H1 (cell line): ENCODE results near the gene EXOC2. TPM values are rescaled to one million over a fixed set of nuclear protein-coding genes. Genes with fewer than 3 reads are reported as not detected.

Source experiments
- CTCF ChIA-PET: fragments of 300-600 bp; sonication (Branson Sonifier 250); formaldehyde crosslinking; loops from one replicate; lab custom pipeline; 2021; ENCODE audit not compliant: partially characterized antibody; lab: Charles Lee
- POLR2A ChIA-PET: fragments of 300-600 bp; sonication (Branson Sonifier 250); formaldehyde crosslinking; loops from one replicate; lab custom pipeline; 2021; ENCODE audit warnings: inconsistent platforms; ENCODE audit not compliant: partially characterized antibody; lab: Charles Lee
- DNase-seq, 2 experiments: peaks; one replicate each; pipeline versions ENCODE4 v3.0.0 to v3.0.0-alpha.2; 2010 to 2022; ENCODE audit warnings: low spot score in 2 of 2, low read depth in 1 of 2, mixed read lengths in 1 of 2
- FAIRE-seq: peaks from 2 replicates; lab custom pipeline; 2011; peaks lifted over from hg19 to GRCh38; lab: Jason Lieb, UNC
- H2AFZ ChIP-seq: 2 replicates; pipeline ENCODE4 v1.8.1; 2012; ENCODE audit warnings: low read length, inconsistent platforms
- H2AK5ac ChIP-seq: 2 replicates; pipeline ENCODE4 v1.6.1; 2013; ENCODE audit warnings: low read depth, low read length
- H2BK120ac ChIP-seq: replicated peaks from 2 replicates; pipeline ENCODE3; 2013; ENCODE audit warnings: low read depth, low read length, inconsistent platforms
- H2BK12ac ChIP-seq: 2 replicates; pipeline ENCODE4 v1.6.1; 2013; ENCODE audit warnings: low read depth, low read length
- H2BK15ac ChIP-seq: 2 replicates; pipeline ENCODE4 v1.6.1; 2013; ENCODE audit warnings: low read length
- H2BK20ac ChIP-seq: 2 replicates; pipeline ENCODE4 v1.6.1; 2013; ENCODE audit warnings: low read length
- H2BK5ac ChIP-seq: 2 replicates; pipeline ENCODE4 v1.6.1; 2013; ENCODE audit warnings: low read depth, low read length
- H3K14ac ChIP-seq: 2 replicates; pipeline ENCODE4 v1.6.1; 2013; ENCODE audit warnings: inconsistent platforms; ENCODE audit not compliant: insufficient read length
- H3K18ac ChIP-seq: 2 replicates; pipeline ENCODE4 v1.6.1; 2013; ENCODE audit warnings: low read length; ENCODE audit errors: extremely low read depth
- H3K23ac ChIP-seq: 2 replicates; pipeline ENCODE4 v1.6.1; 2013; ENCODE audit warnings: inconsistent platforms; ENCODE audit not compliant: insufficient read length
- H3K23me2 ChIP-seq: 2 replicates; pipeline ENCODE4 v1.6.1; 2013; ENCODE audit warnings: low read depth, low read length
- H3K27ac ChIP-seq: 2 replicates; pipeline ENCODE4 v1.6.1; 2011; ENCODE audit warnings: low read depth, low read length, inconsistent platforms
- H3K27me3 ChIP-seq, 4 experiments: replicated peaks in 1 of 4; 1 replicate in 1 of 4; 2 replicates in 3 of 4; pipeline versions ENCODE4 v1.6.1 to v1.8.1; 2011 to 2013; ENCODE audit warnings: low read length in 3 of 4, mild to moderate bottlenecking in 3 of 4, inconsistent platforms in 2 of 4, mixed read lengths in 2 of 4, moderate library complexity in 1 of 4; ENCODE audit not compliant: control insufficient read depth in 3 of 4, insufficient read depth in 3 of 4; ENCODE audit errors: extremely low read depth in 1 of 4
- H3K36me3 ChIP-seq, 4 experiments: 2 replicates each; pipeline versions ENCODE4 v1.6.1 to v1.8.1; 2011 to 2013; ENCODE audit warnings: mild to moderate bottlenecking in 4 of 4, low read length in 3 of 4, moderate library complexity in 2 of 4, control low read depth in 1 of 4, inconsistent platforms in 1 of 4; ENCODE audit not compliant: insufficient read depth in 4 of 4, control insufficient read depth in 2 of 4
- H3K4ac ChIP-seq: replicated peaks from 2 replicates; pipeline ENCODE3; 2013; ENCODE audit warnings: low read length, low read depth, mixed read lengths, inconsistent platforms; ENCODE audit not compliant: insufficient read length
- H3K4me1 ChIP-seq, 4 experiments: replicated peaks in 1 of 4; 1 replicate in 1 of 4; 2 replicates in 3 of 4; pipeline versions ENCODE4 v1.6.1 to v1.8.1; 2011 to 2013; ENCODE audit warnings: low read length in 3 of 4, inconsistent platforms in 2 of 4, mixed read lengths in 1 of 4; ENCODE audit not compliant: insufficient read depth in 4 of 4, control insufficient read depth in 3 of 4
- H3K4me2 ChIP-seq, 2 experiments: 2 replicates each; pipeline versions ENCODE4 v1.6.1 to v1.8.1; 2011 to 2013; ENCODE audit warnings: low read depth in 2 of 2, low read length in 2 of 2, control low read depth in 1 of 2, inconsistent platforms in 1 of 2, mild to moderate bottlenecking in 1 of 2; ENCODE audit not compliant: insufficient read depth in 1 of 2
- H3K4me3 ChIP-seq, 4 experiments: fragments of 200-600, 300-600 bp in 1 of 4; sonication (generic), shearing (Covaris generic), sonication (Bioruptor Twin) in 1 of 4; 2 replicates each; pipeline versions ENCODE4 v1.5.1 to v1.8.1; 2011 to 2016; ENCODE audit warnings: low read length in 4 of 4, low read depth in 3 of 4, control low read depth in 2 of 4, inconsistent platforms in 2 of 4, mild to moderate bottlenecking in 2 of 4, mixed read lengths in 1 of 4, moderate library complexity in 1 of 4; ENCODE audit not compliant: insufficient read depth in 2 of 4; ENCODE audit errors: extremely low read depth in 1 of 4
- H3K56ac ChIP-seq: replicated peaks from 2 replicates; pipeline ENCODE3; 2013; ENCODE audit warnings: low read depth, mild to moderate bottlenecking, mixed read lengths, low read length, inconsistent platforms; ENCODE audit not compliant: insufficient read length
- H3K79me1 ChIP-seq: 2 replicates; pipeline ENCODE4 v1.6.1; 2013; ENCODE audit warnings: low read depth, low read length, control low read depth
- H3K79me2 ChIP-seq, 2 experiments: 2 replicates each; pipeline versions ENCODE4 v1.6.1 to v1.8.1; 2012 to 2013; ENCODE audit warnings: low read length in 2 of 2, mild to moderate bottlenecking in 2 of 2, inconsistent platforms in 1 of 2; ENCODE audit not compliant: insufficient read depth in 2 of 2, control insufficient read depth in 1 of 2
- H3K9ac ChIP-seq, 4 experiments: replicated peaks in 1 of 4; 1 replicate in 1 of 4; 2 replicates in 3 of 4; pipeline versions ENCODE4 v1.6.1 to v1.8.1; 2011 to 2013; ENCODE audit warnings: low read depth in 3 of 4, low read length in 3 of 4, control low read depth in 2 of 4, mild to moderate bottlenecking in 2 of 4, moderate library complexity in 2 of 4, inconsistent platforms in 1 of 4; ENCODE audit errors: extremely low read depth in 1 of 4
- H3K9me3 ChIP-seq, 2 experiments: 2 replicates each; pipeline versions ENCODE4 v1.6.1 to v1.8.1; 2012 to 2013; ENCODE audit warnings: mild to moderate bottlenecking in 2 of 2, moderate library complexity in 2 of 2, control low read depth in 1 of 2, inconsistent platforms in 1 of 2, low read depth in 1 of 2, low read length in 1 of 2, mixed read lengths in 1 of 2; ENCODE audit not compliant: insufficient read depth in 2 of 2
- H4K20me1 ChIP-seq, 2 experiments: replicated peaks in 1 of 2; 2 replicates each; pipeline versions ENCODE3 to v1.8.1; 2011 to 2013; ENCODE audit warnings: inconsistent platforms in 2 of 2, low read length in 2 of 2, mild to moderate bottlenecking in 1 of 2; ENCODE audit not compliant: insufficient read depth in 2 of 2, control insufficient read depth in 1 of 2
- H4K5ac ChIP-seq: 2 replicates; pipeline ENCODE4 v1.6.1; 2013; ENCODE audit warnings: low read length, low read depth, mixed read lengths, inconsistent platforms; ENCODE audit not compliant: insufficient read length
- H4K8ac ChIP-seq: 2 replicates; pipeline ENCODE4 v1.8.0; 2013; ENCODE audit warnings: mild to moderate bottlenecking, moderate library complexity, low read length, inconsistent platforms; ENCODE audit not compliant: insufficient read depth; ENCODE audit errors: extremely low read depth
- H4K91ac ChIP-seq: replicated peaks from 2 replicates; pipeline ENCODE3; 2013; ENCODE audit warnings: low read length, mixed read lengths, inconsistent platforms; ENCODE audit not compliant: insufficient read length
- EGR1 ChIP-seq: IDR thresholded peaks from 2 replicates; pipeline ENCODE4 v1.6.1; 2011; ENCODE audit warnings: low read depth, low read length, borderline replicate concordance
- FOSL1 ChIP-seq: IDR thresholded peaks from 2 replicates; pipeline ENCODE4 v1.6.1; 2011; ENCODE audit warnings: mild to moderate bottlenecking, low read depth, low read length, moderate library complexity; ENCODE audit not compliant: insufficient read depth
- GTF2F1 ChIP-seq: IDR thresholded peaks from 2 replicates; pipeline ENCODE4 v1.6.1; 2012; ENCODE audit warnings: low read depth, low read length, improper control_type of control experiment, borderline replicate concordance
- KDM1A ChIP-seq: fragments of 200-600, 300-600 bp; sonication (generic); IDR thresholded peaks from 2 replicates; pipeline ENCODE4 v1.7.1; 2016; ENCODE audit warnings: mild to moderate bottlenecking, low read length, borderline replicate concordance
- NANOG ChIP-seq: IDR thresholded peaks from 2 replicates; pipeline ENCODE4 v1.6.1; 2011; ENCODE audit warnings: low read length, low read depth, mild to moderate bottlenecking, inconsistent platforms; ENCODE audit not compliant: insufficient read depth, poor library complexity, severe bottlenecking
- NRF1 ChIP-seq: IDR thresholded peaks from 2 replicates; pipeline ENCODE4 v1.6.1; 2011; ENCODE audit warnings: mild to moderate bottlenecking, low read depth, low read length, improper control_type of control experiment
- POLR2A ChIP-seq, 2 experiments: IDR thresholded peaks; 1 replicate in 1 of 2; 2 replicates in 1 of 2; pipeline ENCODE4 v1.6.1; 2011; ENCODE audit warnings: low read depth in 2 of 2, low read length in 2 of 2, mild to moderate bottlenecking in 2 of 2; ENCODE audit errors: control extremely low read depth in 1 of 2
- RXRA ChIP-seq: IDR thresholded peaks from 2 replicates; pipeline ENCODE4 v1.6.1; 2011; ENCODE audit warnings: low read depth, mild to moderate bottlenecking, low read length, moderate library complexity; ENCODE audit not compliant: insufficient read depth
- SIRT6 ChIP-seq: IDR thresholded peaks from one replicate; pipeline ENCODE4 v1.7.1; 2012; ENCODE audit warnings: low read length, inconsistent platforms
- TAF7 ChIP-seq: optimal IDR thresholded peaks from 2 replicates; pipeline ENCODE3; 2011; ENCODE audit warnings: low read depth, mild to moderate bottlenecking, inconsistent platforms, low read length, moderate library complexity, borderline replicate concordance
- TEAD4 ChIP-seq: IDR thresholded peaks from 2 replicates; pipeline ENCODE4 v1.6.1; 2012; ENCODE audit warnings: low read depth, low read length, inconsistent platforms, mixed read lengths
- WGBS, 2 experiments: shearing (Covaris generic) in 1 of 2; methylation state at CpG; one replicate each; pipeline versions ENCODE4 v1.1.6 to v1.1.7; 2013 to 2015; ENCODE audit warnings: low lambda C conversion rate in 2 of 2, mixed read lengths in 2 of 2, inconsistent platforms in 1 of 2, low coverage in 1 of 2, missing lambda C conversion rate in 1 of 2; ENCODE audit not compliant: insufficient replicate concordance in 2 of 2, insufficient coverage in 1 of 2, insufficient read length in 1 of 2; ENCODE audit errors: extremely low coverage in 1 of 2, missing lambda C conversion rate in 1 of 2; 5-methylcytosine and 5-hydroxymethylcytosine counted together
- polyA plus RNA-seq, 7 experiments: library from polyadenylated mRNA; depleted of rRNA in 3 of 7; stranded (reverse) in 5 of 7; unstranded in 2 of 7; fragments of >200 nt in 5 of 7; fragments of 200-250 nt in 2 of 7; gene quantifications; 1 replicate in 5 of 7; 2 replicates in 1 of 7; 4 replicates in 1 of 7; pipeline versions ENCODE4 v1.2.1 to v1.2.3, GENCODE V29; 2011 to 2013; ENCODE audit warnings: missing spikeins in 2 of 7, mixed read lengths in 2 of 7
- total RNA-seq: library from RNA; stranded (reverse); fragmentation: NEBNext Ultra II Directional; extraction: Animal tissue kit (Norgen Biotek cat#: 25700); gene quantifications from 2 replicates; pipeline ENCODE4 v1.2.1, GENCODE V29; 2021

The EXOC2 gene
- total and polyA plus RNA-seq, 2 of the 8 experiments (the other 6 are each of a cell fraction or from before 2014, with no cell fraction given), result 25.5 to 44.4 TPM

DNA sequence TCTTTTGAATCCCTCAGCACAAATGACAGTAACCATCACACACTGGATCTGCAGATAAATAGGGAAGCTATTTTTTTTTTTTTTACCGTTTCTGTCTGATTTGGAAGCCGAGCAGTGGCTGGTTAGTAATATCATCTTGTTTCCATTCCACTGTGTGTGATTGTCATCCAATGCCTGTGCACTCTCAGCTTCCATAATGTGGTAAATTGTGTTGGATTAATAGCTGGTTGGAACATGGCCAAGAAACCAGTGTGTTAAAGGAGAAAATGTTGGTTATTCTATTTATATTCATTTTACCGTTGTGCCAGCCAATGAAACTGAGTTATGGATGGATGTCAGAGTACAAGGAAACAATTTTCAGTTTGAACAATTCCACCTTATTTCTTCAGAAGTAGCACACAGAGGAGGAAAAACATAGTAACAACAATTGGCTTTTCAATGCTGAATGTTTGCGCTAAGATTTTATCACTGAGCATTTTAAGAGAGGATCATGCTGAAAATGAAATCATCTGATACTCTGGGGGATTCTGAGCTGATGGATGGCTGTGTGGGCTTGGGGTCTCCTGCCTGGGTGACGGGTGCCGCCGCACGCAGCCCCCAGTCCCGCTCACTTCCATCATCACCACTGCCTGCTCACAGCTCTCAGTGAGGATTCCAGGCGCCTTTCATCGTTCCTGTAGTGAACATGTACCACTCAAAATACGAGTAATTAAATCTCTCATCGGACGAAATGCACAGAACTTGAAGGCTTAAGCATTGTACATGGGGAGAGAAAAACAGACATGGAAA, 40.7 kb upstream of the EXOC2 start:
- Histone ChIP-seq H3K18ac (no peak overlapping the region), H3K79me1 (no peaks in the 10 kb centered on the region), H4K8ac (no peak overlapping the region), H3K79me2 (no peaks in the 10 kb centered on the region), H3K56ac (no peak overlapping the region), H3K14ac (no peak overlapping the region), H3K27me3 (no peaks in the 10 kb centered on the region), H3K4me2 (no peak overlapping the region), H2AK5ac (no peak overlapping the region), H2BK15ac (no peak overlapping the region), H3K4ac (no peak overlapping the region), H3K4me3 (no peak overlapping the region), H3K23ac (no peak overlapping the region), H4K5ac (no peak overlapping the region), H3K36me3 (no peaks in the 10 kb centered on the region), H3K9me3 (no peaks in the 10 kb centered on the region), H2BK12ac (no peak overlapping the region), H4K20me1 (no peaks in the 10 kb centered on the region), H3K23me2 (no peaks in the 10 kb centered on the region), H2AFZ (no peak overlapping the region), H4K91ac (no peak overlapping the region), H3K27ac (no peak overlapping the region), H2BK5ac (no peak overlapping the region), H2BK120ac (no peak overlapping the region), H3K4me1 (peaks cover 0 to 5% (median 1%) of the 10 kb centered on the region in 4 experiments; a peak in 4 of 7 replicates), H3K9ac (no peak overlapping the region; a peak in 1 of 7 replicates), H2BK20ac (no peak overlapping the region)
- FAIRE-seq (no peak), DNase-seq (no peak)
- ChIA-PET POLR2A (no interaction called here), CTCF (interaction anchor here (1.8 to 6.4 kb wide), 2 partner anchors 12 to 54 kb away, joined by 4 to 48 read pairs; no protein-coding TSS in a partner anchor)
- TF ChIP-seq NRF1 (no peak), KDM1A (no peak), EGR1 (no peak), POLR2A (IDR thresholded peaks at IDR 0.05; ENCODE audit: control extremely low read depth in 1 of 2, low read depth in 2 of 2, low read length in 2 of 2) (no peak), NANOG (no peak), SIRT6 (no peak), GTF2F1 (no peak), FOSL1 (no peak), RXRA (no peak), TEAD4 (no peak), TAF7 (no peak)
- 87% methylated on average over 14 of the region's 14 CpGs; no CpG with 5 or more reads in 1 of the 2 experiments for WGBS, 2 experiments
